ENCODE data around the gene CDH16. TPM values are rescaled to one million over a fixed set of nuclear protein-coding genes. Genes with fewer than 3 reads are reported as not detected.

The CDH16 gene
- total and polyA plus RNA-seq, 3 donors from 2014 or later = 0.31 to 2.7 (median 0.39) TPM

DNA sequence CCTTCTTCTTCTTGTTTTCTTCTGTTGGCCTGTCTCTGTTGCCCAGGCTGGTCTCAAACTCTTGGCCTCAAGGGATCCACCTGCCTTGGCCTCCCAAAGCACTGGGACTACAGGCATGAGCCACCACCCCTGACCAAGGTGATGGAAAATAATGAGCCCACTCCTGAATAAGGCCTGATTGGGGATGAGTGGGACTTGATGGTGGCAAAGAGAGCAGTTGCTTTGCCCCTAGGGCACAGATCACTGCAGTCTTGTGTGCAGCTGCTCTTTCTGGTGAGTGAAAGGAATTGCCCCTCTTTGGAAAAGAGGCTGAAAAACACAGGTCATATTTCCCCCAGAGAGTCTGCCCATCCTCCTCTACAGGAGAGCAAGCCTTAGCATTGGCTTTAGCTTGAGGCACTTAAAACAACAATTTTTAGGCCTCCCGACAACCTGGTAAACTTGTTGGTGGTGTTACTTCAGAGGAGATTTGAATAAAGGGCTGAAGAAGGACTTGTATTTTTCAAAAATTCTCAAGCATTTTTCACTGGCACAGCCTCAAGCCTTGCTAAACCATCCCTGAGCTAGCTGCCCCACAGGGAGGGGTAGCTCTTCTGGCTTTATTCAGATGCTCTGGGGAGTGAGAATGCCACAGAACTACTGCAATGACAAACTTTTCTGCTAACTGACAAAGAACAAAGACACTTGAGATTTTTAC lies 44.5 kb downstream of the CDH16 start:
- intact Hi-C loops (cut with DNase I; ENCODE audit: low total_unique reads) = no loop called here

DNA sequence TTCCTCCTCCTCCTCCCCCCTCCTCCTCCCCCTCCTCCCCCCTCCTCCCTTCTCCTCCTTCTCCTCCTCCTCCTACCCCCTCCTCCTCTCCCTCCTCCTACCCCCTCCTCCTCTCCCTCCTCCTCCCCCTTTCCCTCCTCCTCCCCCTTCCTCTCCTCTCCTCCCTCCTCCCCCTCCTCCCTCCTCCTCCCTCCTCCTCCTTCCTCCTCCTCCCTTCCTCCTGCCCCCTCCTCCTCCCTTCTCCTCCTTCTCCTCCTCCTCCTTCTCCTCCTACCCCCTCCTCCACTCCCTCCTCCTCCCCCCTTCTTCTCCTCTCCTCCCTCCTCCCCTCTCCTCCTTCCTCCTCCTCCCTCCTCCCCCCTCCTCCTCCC lies 45.0 kb downstream of the CDH16 start:
- intact Hi-C loops (cut with DNase I; ENCODE audit: low total_unique reads) = no loop called here

More for the DNA sequence above, 44.5 kb downstream of the CDH16 start:
- no peak overlapping the region for H3K4me3 ChIP-seq
- 39 to 50% methylated on average over 1 of the region's 1 CpG for WGBS, 2 donors
- no peaks in the 10 kb centered on the region for H3K27me3 ChIP-seq
- no peaks in the 10 kb centered on the region for H3K9me3 ChIP-seq
- peak overlapping the region; percentile 37 to 69 for H3K27ac ChIP-seq
- peaks cover 9% of the 10 kb centered on the region for H3K4me1 ChIP-seq
- H3K36me3 ChIP-seq (ENCODE audit: low read depth, missing control alignments) = no peaks in the 10 kb centered on the region
- no peak for TF ChIP-seq POLR2A (IDR thresholded peaks at IDR 0.05)
- TF ChIP-seq, protein P1, sequence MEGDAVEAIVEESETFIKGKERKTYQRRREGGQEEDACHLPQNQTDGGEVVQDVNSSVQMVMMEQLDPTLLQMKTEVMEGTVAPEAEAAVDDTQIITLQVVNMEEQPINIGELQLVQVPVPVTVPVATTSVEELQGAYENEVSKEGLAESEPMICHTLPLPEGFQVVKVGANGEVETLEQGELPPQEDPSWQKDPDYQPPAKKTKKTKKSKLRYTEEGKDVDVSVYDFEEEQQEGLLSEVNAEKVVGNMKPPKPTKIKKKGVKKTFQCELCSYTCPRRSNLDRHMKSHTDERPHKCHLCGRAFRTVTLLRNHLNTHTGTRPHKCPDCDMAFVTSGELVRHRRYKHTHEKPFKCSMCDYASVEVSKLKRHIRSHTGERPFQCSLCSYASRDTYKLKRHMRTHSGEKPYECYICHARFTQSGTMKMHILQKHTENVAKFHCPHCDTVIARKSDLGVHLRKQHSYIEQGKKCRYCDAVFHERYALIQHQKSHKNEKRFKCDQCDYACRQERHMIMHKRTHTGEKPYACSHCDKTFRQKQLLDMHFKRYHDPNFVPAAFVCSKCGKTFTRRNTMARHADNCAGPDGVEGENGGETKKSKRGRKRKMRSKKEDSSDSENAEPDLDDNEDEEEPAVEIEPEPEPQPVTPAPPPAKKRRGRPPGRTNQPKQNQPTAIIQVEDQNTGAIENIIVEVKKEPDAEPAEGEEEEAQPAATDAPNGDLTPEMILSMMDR (IDR thresholded peaks at IDR 0.05) = no peak
- DNase-seq = peak; percentile 55

DNA sequence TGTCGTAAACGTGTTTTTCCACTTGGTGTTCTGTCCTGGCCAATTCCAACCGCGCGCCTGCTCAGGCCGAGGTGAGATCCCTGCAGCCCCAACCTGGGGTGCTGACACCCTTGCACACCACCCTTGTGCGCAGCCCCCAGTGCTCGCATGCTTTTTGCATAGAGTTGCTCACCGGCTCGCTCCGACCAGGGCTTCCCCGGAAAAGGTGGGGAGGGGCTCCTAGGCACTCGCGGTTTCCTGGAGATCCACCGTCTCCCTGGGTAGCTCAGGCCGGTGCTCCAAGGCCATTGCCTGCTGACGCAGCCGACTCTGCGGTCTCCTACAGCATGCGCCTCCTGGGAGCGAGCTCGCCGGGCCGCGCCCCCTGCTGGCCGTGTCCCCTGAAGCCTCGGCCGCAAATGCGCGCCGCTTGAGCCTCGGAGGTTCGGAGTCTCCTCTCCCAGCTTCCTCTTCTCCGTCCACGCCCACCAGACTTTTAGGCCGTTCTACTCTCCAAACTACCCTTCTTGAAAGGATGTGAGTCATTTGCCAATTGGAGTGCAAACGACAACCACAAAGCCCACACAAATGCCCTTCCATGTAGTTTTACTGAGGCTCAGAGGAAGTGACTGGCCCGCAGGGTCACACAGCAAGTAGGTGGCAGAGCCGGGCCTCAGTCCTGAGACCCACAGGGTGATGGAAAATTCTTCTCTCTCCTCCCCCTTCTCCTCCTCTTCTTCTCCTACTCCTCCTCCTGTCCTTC lies 45.6 kb downstream of the CDH16 start:
- WGBS, 2 donors = 2 to 3% methylated on average over 23 to 30 of the region's 39 CpGs
- Histone ChIP-seq H3K27ac (peak overlapping the region; percentile 49 to 79), H3K36me3 (ENCODE audit: low read depth, missing control alignments) (no peaks in the 10 kb centered on the region), H3K27me3 (no peaks in the 10 kb centered on the region), H3K4me3 (peak overlapping the region; percentile 40 to 45), H3K9me3 (no peaks in the 10 kb centered on the region), H3K4me1 (peaks cover 9% of the 10 kb centered on the region)
- no peak for TF ChIP-seq POLR2A (IDR thresholded peaks at IDR 0.05)
- TF ChIP-seq, protein P1 (IDR thresholded peaks at IDR 0.05) = peak; percentile 78 to 91 (median 89)
- intact Hi-C loops (cut with DNase I; ENCODE audit: low total_unique reads) = no loop called here
- peak; percentile 93 for DNase-seq

More for the DNA sequence above, 45.0 kb downstream of the CDH16 start:
- H3K27ac ChIP-seq = peak overlapping the region; percentile 49 to 79
- H3K36me3 ChIP-seq (ENCODE audit: low read depth, missing control alignments) = no peaks in the 10 kb centered on the region
- no peak for TF ChIP-seq POLR2A (IDR thresholded peaks at IDR 0.05)
- TF ChIP-seq, protein P1 (IDR thresholded peaks at IDR 0.05) = no peak
- no peak for DNase-seq
- H3K27me3 ChIP-seq = no peaks in the 10 kb centered on the region
- H3K9me3 ChIP-seq = no peaks in the 10 kb centered on the region
- H3K4me1 ChIP-seq = peaks cover 9% of the 10 kb centered on the region
- H3K4me3 ChIP-seq = no peak overlapping the region

DNA sequence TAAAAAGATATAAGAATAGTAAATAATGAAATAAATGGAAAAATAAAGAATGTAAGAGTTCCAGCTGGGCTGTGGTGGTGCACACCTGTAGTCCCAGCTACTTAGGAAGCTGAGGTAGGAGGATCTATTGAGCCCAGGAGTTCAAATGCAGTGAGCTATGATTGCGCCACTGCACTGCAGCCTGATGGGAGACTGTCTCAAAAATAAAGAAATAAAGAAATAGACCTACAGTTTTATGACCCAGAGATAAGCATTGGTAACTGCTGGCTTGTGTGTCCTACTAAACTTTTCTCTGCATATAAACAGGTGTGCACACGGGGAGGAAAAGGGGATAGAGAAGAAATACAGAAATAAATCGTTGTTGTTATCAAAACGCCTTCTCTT lies 46.1 kb downstream of the CDH16 start:
- Histone ChIP-seq H3K4me1 (peaks cover 9% of the 10 kb centered on the region), H3K36me3 (ENCODE audit: low read depth, missing control alignments) (no peaks in the 10 kb centered on the region), H3K9me3 (no peaks in the 10 kb centered on the region), H3K27ac (peak overlapping the region in 1 of 2 donors; percentile 79), H3K27me3 (no peaks in the 10 kb centered on the region), H3K4me3 (peak overlapping the region; percentile 40 to 45)
- DNase-seq = no peak
- TF ChIP-seq POLR2A (IDR thresholded peaks at IDR 0.05) = no peak
- TF ChIP-seq, protein P1 (IDR thresholded peaks at IDR 0.05) = no peak
- intact Hi-C loops (cut with DNase I; ENCODE audit: low total_unique reads) = no loop called here
- WGBS, 2 donors = 36 to 39% methylated on average over 4 of the region's 4 CpGs

Measured in testis (tissue), 3 donors.